Pancreas (tissue), 10 donors: ENCODE measurements around the gene PPP2R5D. TPM values are rescaled to one million over a fixed set of nuclear protein-coding genes. Genes with fewer than 3 reads are reported as not detected.
"Not testable (repeated sequence)": the region's sequence is repeated elsewhere in the genome, so short reads cannot be mapped to it uniquely, and the experiment has no call there.

ENCODE experiments used
- ATAC-seq, 4 donors: fragments of 200-7000 bp; cut with Tn5 transposase; one replicate each; pipeline versions ENCODE4 v1.8.0 to v1.9.1; 2020; ENCODE audit warnings: mild to moderate bottlenecking in 4 of 4, moderate library complexity in 4 of 4
- DNase-seq, 6 donors: peaks; one replicate each; pipeline ENCODE4 v3.0.0-alpha.2; 2020
- FAIRE-seq: peaks from 2 replicates; lab custom pipeline; 2012; peaks lifted over from hg19 to GRCh38; lab: Jason Lieb, UNC
- H3K27ac ChIP-seq, 4 donors: fragments of 200-600 bp; sonication (generic); 1 replicate in 3 of 4; 2 replicates in 1 of 4; pipeline versions ENCODE4 v1.5.0 to v1.8.0; 2020
- H3K27me3 ChIP-seq, 4 donors: fragments of 200-600 bp; one replicate each; pipeline ENCODE4 v1.8.0; 2021
- H3K36me3 ChIP-seq, 3 donors: fragments of 200-600 bp; sonication (generic) in 1 of 3; one replicate each; pipeline versions ENCODE4 v1.5.0 to v1.8.0; 2020 to 2021
- H3K4me1 ChIP-seq, 3 donors: fragments of 200-600 bp; one replicate each; pipeline ENCODE4 v1.8.0; 2021
- H3K4me3 ChIP-seq, 4 donors: fragments of 200-600 bp; sonication (generic) in 2 of 4; one replicate each; pipeline versions ENCODE4 v1.5.0 to v1.8.0; 2020 to 2021
- H3K9me3 ChIP-seq, 4 donors: fragments of 200-600 bp; one replicate each; pipeline ENCODE4 v1.8.0; 2021
- WGBS, 2 donors: extraction: QIAGEN DNeasy Blood & Tissue Kit; methylation state at CpG; one replicate each; pipeline ENCODE4 v1.1.7; 2013; 5-methylcytosine and 5-hydroxymethylcytosine counted together
- intact Hi-C, 3 donors: fragments of 100-400 bp; cut with DNase I; formaldehyde crosslinking; loops; one replicate each; pipeline versions ENCODE4 v1.11.1 to v1.14.2; 2022
- polyA plus RNA-seq, 2 donors: library from polyadenylated mRNA; stranded (reverse); fragments of 200-250 nt; gene quantifications; one replicate each; pipeline ENCODE4 v1.2.3, GENCODE V29; 2013
- total RNA-seq, 6 donors: library from RNA; stranded (reverse); fragmentation: NEBNext Ultra II Directional in 4 of 6; extraction: Animal tissue kit (Norgen Biotek cat#: 25700) in 4 of 6; gene quantifications; one replicate each; pipeline versions ENCODE4 v1.2.1 to v1.2.4, GENCODE V29; 2021 to 2023
- TF ChIP-seq, protein P1 (sequence below), 4 donors: fragments of 200-600 bp; sonication (generic) in 3 of 4; IDR thresholded peaks; one replicate each; pipeline versions ENCODE4 v1.5.0 to v1.8.0; 2021; ENCODE audit warnings: antibody characterized with exemption in 4 of 4
- donor health status: healthy with polysubstance abuse.
- donor health status: DM: no; HTN: no; CAD: no; lungs with moderate emphysema.
- donor health status: DM: no; HTN: no; CAD: no.
- donor health status: control.
- donor health status: control.
- donor health status: Bipolar disorder and iron deficiency.
- donor health status: DM: yes; HTN: yes; CAD: no.
- donor health status: DM: no; HTN: no; CAD: no.
- donor health status: DM: no; HTN: no; CAD: no.
- donor health status: DM: yes; HTN: yes; CAD: no.

Gene PPP2R5D
- total and polyA plus RNA-seq, 8 donors = 9.6 to 18.7 (median 12.6) TPM

DNA sequence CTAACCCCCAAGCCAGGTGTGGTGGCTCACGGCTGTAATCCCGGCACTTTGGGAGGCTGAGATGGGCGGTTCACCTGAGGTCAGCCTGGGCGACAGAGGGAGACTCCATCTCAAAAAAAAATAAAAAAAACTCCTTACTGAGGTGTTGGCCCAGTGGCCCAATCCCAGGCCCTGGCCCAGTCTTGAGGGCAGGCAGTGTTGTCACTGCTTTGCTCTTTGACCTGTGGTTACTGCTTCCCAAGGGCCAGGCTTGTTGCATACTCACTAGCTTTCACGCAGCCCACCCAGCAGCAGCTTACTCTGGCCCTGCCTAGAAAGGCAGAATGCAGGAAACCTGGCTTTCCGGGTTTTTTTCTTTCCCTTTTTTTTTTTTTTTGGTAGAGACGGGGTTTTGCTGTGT, 41.9 kb upstream of the PPP2R5D start:
- 69 to 74% methylated on average over 7 of the region's 7 CpGs for WGBS, 2 donors
- H3K4me1 ChIP-seq = peaks cover 22 to 28% (median 25%) of the 10 kb centered on the region in 3 donors
- ATAC-seq (no peak), FAIRE-seq (no peak), DNase-seq (no peak)
- H3K27ac ChIP-seq = no peak overlapping the region
- intact Hi-C loops = no loop called here
- TF ChIP-seq, protein P1, sequence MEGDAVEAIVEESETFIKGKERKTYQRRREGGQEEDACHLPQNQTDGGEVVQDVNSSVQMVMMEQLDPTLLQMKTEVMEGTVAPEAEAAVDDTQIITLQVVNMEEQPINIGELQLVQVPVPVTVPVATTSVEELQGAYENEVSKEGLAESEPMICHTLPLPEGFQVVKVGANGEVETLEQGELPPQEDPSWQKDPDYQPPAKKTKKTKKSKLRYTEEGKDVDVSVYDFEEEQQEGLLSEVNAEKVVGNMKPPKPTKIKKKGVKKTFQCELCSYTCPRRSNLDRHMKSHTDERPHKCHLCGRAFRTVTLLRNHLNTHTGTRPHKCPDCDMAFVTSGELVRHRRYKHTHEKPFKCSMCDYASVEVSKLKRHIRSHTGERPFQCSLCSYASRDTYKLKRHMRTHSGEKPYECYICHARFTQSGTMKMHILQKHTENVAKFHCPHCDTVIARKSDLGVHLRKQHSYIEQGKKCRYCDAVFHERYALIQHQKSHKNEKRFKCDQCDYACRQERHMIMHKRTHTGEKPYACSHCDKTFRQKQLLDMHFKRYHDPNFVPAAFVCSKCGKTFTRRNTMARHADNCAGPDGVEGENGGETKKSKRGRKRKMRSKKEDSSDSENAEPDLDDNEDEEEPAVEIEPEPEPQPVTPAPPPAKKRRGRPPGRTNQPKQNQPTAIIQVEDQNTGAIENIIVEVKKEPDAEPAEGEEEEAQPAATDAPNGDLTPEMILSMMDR (IDR thresholded peaks at IDR 0.05) = no peak
- no peaks in the 10 kb centered on the region for H3K9me3 ChIP-seq
- H3K27me3 ChIP-seq = no peaks in the 10 kb centered on the region
- no peaks in the 10 kb centered on the region for H3K36me3 ChIP-seq
- no peak overlapping the region for H3K4me3 ChIP-seq

DNA sequence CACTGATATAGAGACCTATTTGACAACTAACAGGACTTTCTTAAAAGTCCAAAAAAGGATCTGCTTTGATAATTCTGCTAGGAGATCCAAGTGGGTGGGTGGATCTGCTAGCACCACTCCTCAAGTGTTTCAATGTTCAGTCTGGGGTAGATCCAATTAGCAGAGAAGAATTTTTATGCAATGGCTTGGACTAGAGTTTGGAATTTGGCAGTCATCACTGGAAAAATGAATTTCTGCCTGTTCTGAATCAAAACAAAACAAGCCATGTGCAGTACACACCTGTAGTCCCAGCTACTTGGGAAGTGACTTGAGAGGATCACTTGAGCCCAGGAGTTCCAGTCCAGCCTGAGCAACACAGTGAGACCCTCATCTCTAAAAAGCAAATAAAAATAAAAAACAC, 36.4 kb upstream of the PPP2R5D start:
- TF ChIP-seq, protein P1 (IDR thresholded peaks at IDR 0.05) = no peak
- no peaks in the 10 kb centered on the region for H3K4me1 ChIP-seq
- no peak for FAIRE-seq
- intact Hi-C loops = no loop called here
- H3K27me3 ChIP-seq = no peaks in the 10 kb centered on the region
- no peak overlapping the region for H3K27ac ChIP-seq
- H3K9me3 ChIP-seq = no peaks in the 10 kb centered on the region
- H3K4me3 ChIP-seq = no peak overlapping the region
- peak in 3 of 4 donors; percentile 45 to 58 (median 57) for ATAC-seq
- DNase-seq = no peak
- H3K36me3 ChIP-seq = no peaks in the 10 kb centered on the region

DNA sequence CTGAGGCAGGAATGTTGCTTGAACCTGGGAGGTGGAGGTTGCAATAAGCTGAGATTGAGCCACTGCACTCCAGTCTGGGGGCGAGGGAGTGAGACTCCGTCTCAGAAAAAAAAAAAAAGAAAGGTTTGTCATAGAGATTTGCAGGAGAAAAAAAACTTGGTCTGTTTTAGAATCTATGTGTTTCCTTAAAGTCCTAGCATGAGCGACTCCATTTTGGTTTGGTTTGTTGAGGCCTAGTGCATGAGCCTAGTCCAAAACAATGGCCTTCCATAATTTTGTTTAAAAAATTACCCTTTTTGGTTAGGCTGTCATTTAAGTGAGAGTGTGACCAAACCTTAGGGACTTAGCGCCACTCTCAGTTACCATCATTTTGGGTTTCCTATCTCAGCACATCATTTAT, 32.0 kb upstream of the PPP2R5D start:
- Histone ChIP-seq H3K4me1 (no peaks in the 10 kb centered on the region), H3K4me3 (no peak overlapping the region), H3K36me3 (no peaks in the 10 kb centered on the region), H3K27ac (no peak overlapping the region), H3K9me3 (no peaks in the 10 kb centered on the region), H3K27me3 (no peaks in the 10 kb centered on the region)
- FAIRE-seq (no peak), DNase-seq (no peak), ATAC-seq (no peak)
- intact Hi-C loops = no loop called here
- TF ChIP-seq, protein P1 (IDR thresholded peaks at IDR 0.05) = no peak
- 93 to 95% methylated on average over 4 of the region's 4 CpGs for WGBS, 2 donors

DNA sequence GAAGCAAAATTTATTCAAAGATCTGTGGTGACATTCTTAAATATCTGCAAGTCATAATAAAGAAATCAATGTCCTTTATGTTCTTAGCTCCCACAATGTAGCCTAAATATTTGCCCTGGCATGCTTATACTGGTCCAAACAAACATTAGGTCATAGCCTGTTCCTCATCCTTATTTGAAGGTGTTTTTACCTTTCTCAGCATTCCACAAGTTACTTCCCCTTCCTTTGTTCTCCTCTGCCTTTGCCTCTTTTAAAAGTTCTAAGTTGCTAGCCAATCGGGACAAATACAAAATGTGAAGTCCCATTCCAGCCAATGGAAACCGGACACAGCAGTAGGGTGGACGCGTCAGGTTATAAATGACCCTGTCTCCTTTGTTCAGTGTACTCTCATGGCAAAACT, 30.0 kb upstream of the PPP2R5D start:
- 89% methylated on average over 4 of the region's 4 CpGs for WGBS, 2 donors
- FAIRE-seq, H3K4me1 ChIP-seq, ATAC-seq, DNase-seq, intact Hi-C loops, H3K9me3 ChIP-seq, H3K27me3 ChIP-seq, H3K27ac ChIP-seq, H3K4me3 ChIP-seq, H3K36me3 ChIP-seq: not testable (repeated sequence)

- 79 to 90% methylated on average over 8 of the region's 8 CpGs for WGBS, 2 donors
- H3K4me1 ChIP-seq = peaks cover 0 to 13% (median 0%) of the 10 kb centered on the region in 3 donors
- TF ChIP-seq, protein P1 (IDR thresholded peaks at IDR 0.05) = no peak
- intact Hi-C loops = no loop called here
- ATAC-seq (no peak), FAIRE-seq (no peak), DNase-seq (no peak)
- no peak overlapping the region for H3K4me3 ChIP-seq
- no peaks in the 10 kb centered on the region for H3K36me3 ChIP-seq
- no peaks in the 10 kb centered on the region for H3K27me3 ChIP-seq
- no peaks in the 10 kb centered on the region for H3K9me3 ChIP-seq
- H3K27ac ChIP-seq = no peak overlapping the region
These were observed 26.2 kb upstream of the PPP2R5D start for GRCh38 chr6:42958125-42958524.
